Measurements from ENCODE around the gene ROBO1.
"Not testable (repeated sequence)": the region's sequence is repeated elsewhere in the genome, so short reads cannot be mapped to it uniquely, and the experiment has no call there.

ROBO1 gene

DNA sequence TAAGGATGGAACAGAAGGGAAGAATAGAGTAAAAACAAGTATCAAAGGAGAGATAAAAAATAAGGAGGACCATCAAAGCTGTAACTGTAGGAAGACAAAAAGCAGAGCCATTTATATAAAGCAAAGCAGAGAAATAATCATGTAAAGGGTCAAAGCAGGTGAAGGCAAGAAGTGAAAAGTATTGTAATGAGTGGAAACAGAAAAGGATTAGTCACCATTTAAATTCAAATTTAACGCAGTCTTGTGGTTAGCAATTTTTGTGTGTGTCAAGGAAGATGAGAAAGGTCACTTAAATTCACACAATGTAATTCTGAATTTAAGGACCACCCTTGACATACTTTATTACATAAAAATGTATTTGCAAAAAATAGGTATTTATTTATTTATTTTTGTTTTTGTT is 567.8 kb downstream of the ROBO1 start:
- no peaks in the 10 kb centered on the region for H3K9me3 ChIP-seq (ENCODE audit: control insufficient read depth in 2 of 2, low read length in 2 of 2)
- no peak overlapping the region for H3K9ac ChIP-seq (ENCODE audit: low read depth in 1 of 2, low read length in 2 of 2)
- no peaks in the 10 kb centered on the region for H3K27me3 ChIP-seq (ENCODE audit: control insufficient read depth in 2 of 2, insufficient read depth in 2 of 2, low read length in 2 of 2)
- no peak overlapping the region for H3K4me3 ChIP-seq (ENCODE audit: low read length in 2 of 2)
- no peak overlapping the region for H3K27ac ChIP-seq (ENCODE audit: low read depth in 2 of 2, low read length in 2 of 2)
- no peaks in the 10 kb centered on the region for H3K4me1 ChIP-seq (ENCODE audit: control insufficient read depth in 2 of 2, insufficient read depth in 2 of 2, low read length in 2 of 2)
- no peaks in the 10 kb centered on the region for H3K36me3 ChIP-seq (ENCODE audit: control insufficient read depth in 2 of 2, insufficient read depth in 2 of 2, low read length in 2 of 2)

- H3K9ac ChIP-seq (ENCODE audit: low read depth in 1 of 2, low read length in 2 of 2) = no peak overlapping the region
- no peak overlapping the region for H3K27ac ChIP-seq (ENCODE audit: low read depth in 2 of 2, low read length in 2 of 2)
- H3K36me3 ChIP-seq (ENCODE audit: control insufficient read depth in 2 of 2, insufficient read depth in 2 of 2, low read length in 2 of 2) = no peaks in the 10 kb centered on the region
- no peaks in the 10 kb centered on the region for H3K4me1 ChIP-seq (ENCODE audit: control insufficient read depth in 2 of 2, insufficient read depth in 2 of 2, low read length in 2 of 2)
- no peaks in the 10 kb centered on the region for H3K27me3 ChIP-seq (ENCODE audit: control insufficient read depth in 2 of 2, insufficient read depth in 2 of 2, low read length in 2 of 2)
- H3K9me3 ChIP-seq (ENCODE audit: control insufficient read depth in 2 of 2, low read length in 2 of 2) = no peaks in the 10 kb centered on the region
- no peak overlapping the region for H3K4me3 ChIP-seq (ENCODE audit: low read length in 2 of 2)
Measured at GRCh38 chr3:79187426-79187825, 580.4 kb downstream of the ROBO1 start.

- H3K36me3 ChIP-seq (ENCODE audit: control insufficient read depth in 2 of 2, insufficient read depth in 2 of 2, low read length in 2 of 2) = no peaks in the 10 kb centered on the region
- no peaks in the 10 kb centered on the region for H3K4me1 ChIP-seq (ENCODE audit: control insufficient read depth in 2 of 2, insufficient read depth in 2 of 2, low read length in 2 of 2)
- H3K27ac ChIP-seq (ENCODE audit: low read depth in 2 of 2, low read length in 2 of 2) = no peak overlapping the region
- no peak overlapping the region for H3K9ac ChIP-seq (ENCODE audit: low read depth in 1 of 2, low read length in 2 of 2)
- H3K27me3 ChIP-seq (ENCODE audit: control insufficient read depth in 2 of 2, insufficient read depth in 2 of 2, low read length in 2 of 2) = no peaks in the 10 kb centered on the region
- H3K4me3 ChIP-seq (ENCODE audit: low read length in 2 of 2) = no peak overlapping the region
- no peaks in the 10 kb centered on the region for H3K9me3 ChIP-seq (ENCODE audit: control insufficient read depth in 2 of 2, low read length in 2 of 2)
Measured at GRCh38 chr3:79184251-79184650, 583.5 kb downstream of the ROBO1 start.

DNA sequence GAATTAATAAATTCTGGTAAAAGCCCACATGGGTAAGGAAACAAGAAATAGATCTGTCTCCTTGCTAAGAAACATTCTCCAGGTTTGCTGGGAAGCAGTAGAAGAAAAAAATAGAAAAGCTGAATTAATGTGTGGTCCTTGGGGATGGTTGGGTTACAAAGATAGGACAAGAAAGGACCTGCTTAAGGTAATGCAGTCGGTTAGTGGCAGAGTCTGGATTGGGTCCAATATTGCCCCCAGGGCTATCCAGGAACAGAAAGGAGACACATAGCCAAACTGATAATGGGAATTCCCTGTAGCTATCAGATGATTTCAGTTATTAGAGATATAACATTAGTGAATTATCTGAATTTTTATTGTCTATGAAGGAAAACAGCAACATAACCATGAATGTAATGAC is 584.3 kb downstream of the ROBO1 start:
- no peaks in the 10 kb centered on the region for H3K27me3 ChIP-seq (ENCODE audit: control insufficient read depth in 2 of 2, insufficient read depth in 2 of 2, low read length in 2 of 2)
- H3K4me3 ChIP-seq (ENCODE audit: low read length in 2 of 2) = no peak overlapping the region
- H3K9ac ChIP-seq (ENCODE audit: low read depth in 1 of 2, low read length in 2 of 2) = no peak overlapping the region
- H3K4me1 ChIP-seq (ENCODE audit: control insufficient read depth in 2 of 2, insufficient read depth in 2 of 2, low read length in 2 of 2) = no peaks in the 10 kb centered on the region
- H3K9me3 ChIP-seq (ENCODE audit: control insufficient read depth in 2 of 2, low read length in 2 of 2) = no peaks in the 10 kb centered on the region
- no peaks in the 10 kb centered on the region for H3K36me3 ChIP-seq (ENCODE audit: control insufficient read depth in 2 of 2, insufficient read depth in 2 of 2, low read length in 2 of 2)
- no peak overlapping the region for H3K27ac ChIP-seq (ENCODE audit: low read depth in 2 of 2, low read length in 2 of 2)

GRCh38 chr3:79178471-79179180 is 589.2 kb downstream of the ROBO1 start:
- Histone ChIP-seq H3K4me1 (ENCODE audit: control insufficient read depth in 2 of 2, insufficient read depth in 2 of 2, low read length in 2 of 2) (no peaks in the 10 kb centered on the region), H3K36me3 (ENCODE audit: control insufficient read depth in 2 of 2, insufficient read depth in 2 of 2, low read length in 2 of 2) (no peaks in the 10 kb centered on the region), H3K9me3 (ENCODE audit: control insufficient read depth in 2 of 2, low read length in 2 of 2) (no peaks in the 10 kb centered on the region), H3K4me3 (ENCODE audit: low read length in 2 of 2) (no peak overlapping the region), H3K27ac (ENCODE audit: low read depth in 2 of 2, low read length in 2 of 2) (no peak overlapping the region), H3K27me3 (ENCODE audit: control insufficient read depth in 2 of 2, insufficient read depth in 2 of 2, low read length in 2 of 2) (no peaks in the 10 kb centered on the region), H3K9ac (ENCODE audit: low read depth in 1 of 2, low read length in 2 of 2) (no peak overlapping the region)

GRCh38 chr3:79175870-79176269 is 591.9 kb downstream of the ROBO1 start:
- no peak overlapping the region for H3K9ac ChIP-seq (ENCODE audit: low read depth in 1 of 2, low read length in 2 of 2)
- H3K27me3 ChIP-seq (ENCODE audit: control insufficient read depth in 2 of 2, insufficient read depth in 2 of 2, low read length in 2 of 2) = no peaks in the 10 kb centered on the region
- H3K27ac ChIP-seq (ENCODE audit: low read depth in 2 of 2, low read length in 2 of 2) = no peak overlapping the region
- no peaks in the 10 kb centered on the region for H3K36me3 ChIP-seq (ENCODE audit: control insufficient read depth in 2 of 2, insufficient read depth in 2 of 2, low read length in 2 of 2)
- no peak overlapping the region for H3K4me3 ChIP-seq (ENCODE audit: low read length in 2 of 2)
- no peaks in the 10 kb centered on the region for H3K9me3 ChIP-seq (ENCODE audit: control insufficient read depth in 2 of 2, low read length in 2 of 2)
- H3K4me1 ChIP-seq (ENCODE audit: control insufficient read depth in 2 of 2, insufficient read depth in 2 of 2, low read length in 2 of 2) = no peaks in the 10 kb centered on the region

DNA sequence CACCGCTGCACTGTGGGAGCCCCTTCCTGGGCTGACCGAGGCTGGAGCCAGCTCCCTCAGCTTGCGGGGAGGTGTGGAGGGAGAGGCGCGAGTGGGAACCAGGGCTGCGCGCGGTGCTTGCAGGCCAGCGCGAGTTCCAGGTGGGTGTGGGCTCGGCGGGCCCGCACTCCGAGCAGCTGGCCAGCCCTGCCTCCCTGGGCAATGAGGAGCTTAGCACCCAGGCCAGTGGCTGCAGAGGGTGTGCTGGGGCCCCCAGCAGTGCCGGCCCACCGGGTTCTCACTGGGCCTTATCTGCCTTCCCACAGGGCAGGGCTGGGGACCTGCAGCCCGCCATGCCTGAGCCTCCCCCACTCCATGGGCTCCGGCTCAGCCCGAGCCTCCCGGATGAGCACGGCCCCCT is 594.5 kb downstream of the ROBO1 start:
- H3K9me3 ChIP-seq (ENCODE audit: control insufficient read depth in 2 of 2, low read length in 2 of 2); H3K9ac ChIP-seq (ENCODE audit: low read depth in 1 of 2, low read length in 2 of 2); H3K4me3 ChIP-seq (ENCODE audit: low read length in 2 of 2); H3K4me1 ChIP-seq (ENCODE audit: control insufficient read depth in 2 of 2, insufficient read depth in 2 of 2, low read length in 2 of 2); H3K27ac ChIP-seq (ENCODE audit: low read depth in 2 of 2, low read length in 2 of 2); H3K27me3 ChIP-seq (ENCODE audit: control insufficient read depth in 2 of 2, insufficient read depth in 2 of 2, low read length in 2 of 2); H3K36me3 ChIP-seq (ENCODE audit: control insufficient read depth in 2 of 2, insufficient read depth in 2 of 2, low read length in 2 of 2): not testable (repeated sequence)

DNA sequence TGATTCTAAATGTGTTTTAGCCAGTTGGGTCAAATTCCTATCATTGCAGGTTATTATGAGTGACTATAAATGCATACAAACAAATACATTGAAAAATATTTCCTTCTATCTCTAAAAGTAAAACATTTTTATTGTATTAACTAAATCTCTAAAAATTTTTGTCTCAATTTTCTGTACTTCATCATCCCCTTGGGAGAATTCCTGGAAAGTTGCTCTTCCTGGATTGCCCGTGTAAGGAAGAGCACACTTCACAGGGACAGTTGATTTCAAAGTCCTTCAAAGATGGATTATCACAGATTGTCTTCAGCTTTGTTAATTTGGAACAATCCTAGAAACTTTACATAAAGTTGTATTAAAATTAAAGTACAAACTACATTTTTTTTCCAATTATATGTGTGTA is 595.6 kb downstream of the ROBO1 start:
- no peak overlapping the region for H3K4me3 ChIP-seq (ENCODE audit: low read length in 2 of 2)
- H3K4me1 ChIP-seq (ENCODE audit: control insufficient read depth in 2 of 2, insufficient read depth in 2 of 2, low read length in 2 of 2) = no peaks in the 10 kb centered on the region
- H3K36me3 ChIP-seq (ENCODE audit: control insufficient read depth in 2 of 2, insufficient read depth in 2 of 2, low read length in 2 of 2) = no peaks in the 10 kb centered on the region
- H3K27ac ChIP-seq (ENCODE audit: low read depth in 2 of 2, low read length in 2 of 2) = no peak overlapping the region
- H3K27me3 ChIP-seq (ENCODE audit: control insufficient read depth in 2 of 2, insufficient read depth in 2 of 2, low read length in 2 of 2) = no peaks in the 10 kb centered on the region
- H3K9me3 ChIP-seq (ENCODE audit: control insufficient read depth in 2 of 2, low read length in 2 of 2) = no peaks in the 10 kb centered on the region
- no peak overlapping the region for H3K9ac ChIP-seq (ENCODE audit: low read depth in 1 of 2, low read length in 2 of 2)

DNA sequence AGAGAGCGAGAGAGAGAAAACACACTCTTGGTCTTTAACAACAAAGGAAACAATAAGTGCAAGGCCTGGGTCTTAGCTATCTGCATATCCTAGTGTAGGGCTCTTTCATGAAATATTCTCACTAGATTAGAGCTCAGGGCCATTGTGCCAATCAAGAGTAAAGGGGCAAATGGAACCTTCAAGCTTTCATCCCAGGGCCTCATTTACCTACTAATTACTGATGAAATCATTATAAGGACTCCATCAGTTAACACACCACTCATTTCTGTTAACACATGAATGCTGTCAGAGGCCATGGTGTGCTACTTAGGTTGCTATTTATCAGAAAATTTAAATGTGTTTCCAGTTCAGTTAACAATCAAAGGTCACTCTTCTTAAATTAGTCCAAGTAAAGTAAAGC is 597.8 kb downstream of the ROBO1 start:
- no peaks in the 10 kb centered on the region for H3K27me3 ChIP-seq (ENCODE audit: control insufficient read depth in 2 of 2, insufficient read depth in 2 of 2, low read length in 2 of 2)
- H3K36me3 ChIP-seq (ENCODE audit: control insufficient read depth in 2 of 2, insufficient read depth in 2 of 2, low read length in 2 of 2) = no peaks in the 10 kb centered on the region
- H3K4me1 ChIP-seq (ENCODE audit: control insufficient read depth in 2 of 2, insufficient read depth in 2 of 2, low read length in 2 of 2) = no peaks in the 10 kb centered on the region
- no peak overlapping the region for H3K9ac ChIP-seq (ENCODE audit: low read depth in 1 of 2, low read length in 2 of 2)
- no peak overlapping the region for H3K27ac ChIP-seq (ENCODE audit: low read depth in 2 of 2, low read length in 2 of 2)
- H3K4me3 ChIP-seq (ENCODE audit: low read length in 2 of 2) = no peak overlapping the region
- no peaks in the 10 kb centered on the region for H3K9me3 ChIP-seq (ENCODE audit: control insufficient read depth in 2 of 2, low read length in 2 of 2)

GRCh38 chr3:79167651-79168416 is 600.0 kb downstream of the ROBO1 start:
- Histone ChIP-seq H3K27ac (ENCODE audit: low read depth in 2 of 2, low read length in 2 of 2) (no peak overlapping the region), H3K4me1 (ENCODE audit: control insufficient read depth in 2 of 2, insufficient read depth in 2 of 2, low read length in 2 of 2) (no peaks in the 10 kb centered on the region), H3K4me3 (ENCODE audit: low read length in 2 of 2) (no peak overlapping the region), H3K9me3 (ENCODE audit: control insufficient read depth in 2 of 2, low read length in 2 of 2) (no peaks in the 10 kb centered on the region), H3K27me3 (ENCODE audit: control insufficient read depth in 2 of 2, insufficient read depth in 2 of 2, low read length in 2 of 2) (no peaks in the 10 kb centered on the region), H3K9ac (ENCODE audit: low read depth in 1 of 2, low read length in 2 of 2) (no peak overlapping the region), H3K36me3 (ENCODE audit: control insufficient read depth in 2 of 2, insufficient read depth in 2 of 2, low read length in 2 of 2) (no peaks in the 10 kb centered on the region)

Measured in mucosa of rectum (tissue), 2 donors.